Measurements from ENCODE around the gene GHRL.

The GHRL gene

GRCh38 chr3:10248984-10249748, 43.6 kb downstream of the GHRL start:
- peak; percentile 78 for DNase-seq (ENCODE audit: low spot score)
- TF ChIP-seq CTCF (IDR thresholded peaks at IDR 0.05): no peak
- peak overlapping the region; percentile 83 to 93 for H3K27ac ChIP-seq
- peak overlapping the region; percentile 89 for H3K4me3 ChIP-seq

GRCh38 chr3:10248184-10248983, 44.4 kb downstream of the GHRL start, which contains the start of gene TATDN2:
TATDN2 (plus strand) TSS chr3:10248459; CDS start chr3:10249201, 742 bp downstream.
- peak within 1 kb of the TSS; percentile 89 for H3K4me3 ChIP-seq
- peak; percentile 97 for DNase-seq (ENCODE audit: low spot score)
- peak within 1 kb of the TSS; percentile 83 to 93 for H3K27ac ChIP-seq
- TF ChIP-seq CTCF (IDR thresholded peaks at IDR 0.05): no peak

- peak overlapping the region; percentile 89 for H3K4me3 ChIP-seq
- no peak for DNase-seq (ENCODE audit: low spot score)
- H3K27ac ChIP-seq: peak overlapping the region; percentile 83 to 93
- TF ChIP-seq CTCF (IDR thresholded peaks at IDR 0.05): no peak
Measured at GRCh38 chr3:10247679-10248183, 45.0 kb downstream of the GHRL start.

- no peak overlapping the region for H3K4me3 ChIP-seq
- no peak for DNase-seq (ENCODE audit: low spot score)
- TF ChIP-seq CTCF (IDR thresholded peaks at IDR 0.05): no peak
- H3K27ac ChIP-seq: no peak overlapping the region
Measured at GRCh38 chr3:10245081-10245712, 47.5 kb downstream of the GHRL start.

GRCh38 chr3:10244009-10244408, 48.7 kb downstream of the GHRL start:
- no peak for DNase-seq (ENCODE audit: low spot score)
- no peak overlapping the region for H3K27ac ChIP-seq
- TF ChIP-seq CTCF (IDR thresholded peaks at IDR 0.05): no peak
- no peak overlapping the region for H3K4me3 ChIP-seq

GRCh38 chr3:10242182-10243065, 50.3 kb downstream of the GHRL start:
- peak overlapping the region in 1 of 2 donors; percentile 22 for H3K27ac ChIP-seq
- TF ChIP-seq CTCF (IDR thresholded peaks at IDR 0.05): no peak
- DNase-seq (ENCODE audit: low spot score): no peak
- no peak overlapping the region for H3K4me3 ChIP-seq

All from coronary artery (tissue), 2 donors.